HS-5 (cell line): ENCODE measurements around the gene PAF1.
A peak's percentile ranks its signal among the peaks of the same experiment; 100 is the strongest.
"Not testable (repeated sequence)": the region's sequence is repeated elsewhere in the genome, so short reads cannot be mapped to it uniquely, and the experiment has no call there.

Experiments
- DNase-seq: peaks from one replicate; pipeline ENCODE4 v3.0.0-alpha.2; 2012; ENCODE audit warnings: low read depth

The PAF1 gene

GRCh38 chr19:39381910-39382611 is 8.8 kb downstream of the PAF1 start:
- DNase-seq: no peak

GRCh38 chr19:39380521-39381502 is 10.1 kb downstream of the PAF1 start:
- DNase-seq: no peak

- no peak for DNase-seq
These were observed 11.0 kb downstream of the PAF1 start for GRCh38 chr19:39379865-39380396.

- DNase-seq: not testable (repeated sequence)
These were observed 11.5 kb downstream of the PAF1 start for GRCh38 chr19:39379366-39379765.

GRCh38 chr19:39377373-39378362 is 13.2 kb downstream of the PAF1 start:
- DNase-seq: no peak

- DNase-seq: no peak
These were observed 15.0 kb downstream of the PAF1 start for GRCh38 chr19:39375929-39376328.

GRCh38 chr19:39372941-39373340 is 18.0 kb downstream of the PAF1 start:
- DNase-seq: no peak

GRCh38 chr19:39372047-39372802 is 18.7 kb downstream of the PAF1 start:
- DNase-seq: peak; percentile 68

- DNase-seq: no peak
These were observed 20.2 kb downstream of the PAF1 start for GRCh38 chr19:39370735-39371134.

GRCh38 chr19:39369200-39369599 is 21.7 kb downstream of the PAF1 start:
- DNase-seq: no peak

GRCh38 chr19:39365531-39365930 is 25.4 kb downstream of the PAF1 start:
- no peak for DNase-seq

GRCh38 chr19:39363901-39364457 is 26.9 kb downstream of the PAF1 start:
- no peak for DNase-seq

GRCh38 chr19:39362682-39363657 is 27.9 kb downstream of the PAF1 start:
- peak; percentile 60 for DNase-seq

GRCh38 chr19:39360599-39360998 is 30.3 kb downstream of the PAF1 start:
- DNase-seq: no peak

- no peak for DNase-seq
These were observed 31.9 kb downstream of the PAF1 start for GRCh38 chr19:39359026-39359425.

- DNase-seq: no peak
These were observed 34.3 kb downstream of the PAF1 start for GRCh38 chr19:39356647-39357046.

GRCh38 chr19:39356073-39356472 is 34.8 kb downstream of the PAF1 start:
- DNase-seq: no peak

- no peak for DNase-seq
These were observed 35.7 kb downstream of the PAF1 start for GRCh38 chr19:39355253-39355652.
